Retina (tissue), 1 donor: ENCODE data around the gene ANXA9.

Experiments used
- DNase-seq: peaks from one replicate; pipeline ENCODE4 v3.0.0-alpha.2; 2016

Gene ANXA9

GRCh38 chr1:150976401-150976821 lies 5.7 kb upstream of the ANXA9 start:
- no peak for DNase-seq

- DNase-seq, result peak; percentile 17
Observed at GRCh38 chr1:150976879-150977694, 5.0 kb upstream of the ANXA9 start.

GRCh38 chr1:150979092-150980056 lies 2.7 kb upstream of the ANXA9 start:
- peak; percentile 90 for DNase-seq

DNA sequence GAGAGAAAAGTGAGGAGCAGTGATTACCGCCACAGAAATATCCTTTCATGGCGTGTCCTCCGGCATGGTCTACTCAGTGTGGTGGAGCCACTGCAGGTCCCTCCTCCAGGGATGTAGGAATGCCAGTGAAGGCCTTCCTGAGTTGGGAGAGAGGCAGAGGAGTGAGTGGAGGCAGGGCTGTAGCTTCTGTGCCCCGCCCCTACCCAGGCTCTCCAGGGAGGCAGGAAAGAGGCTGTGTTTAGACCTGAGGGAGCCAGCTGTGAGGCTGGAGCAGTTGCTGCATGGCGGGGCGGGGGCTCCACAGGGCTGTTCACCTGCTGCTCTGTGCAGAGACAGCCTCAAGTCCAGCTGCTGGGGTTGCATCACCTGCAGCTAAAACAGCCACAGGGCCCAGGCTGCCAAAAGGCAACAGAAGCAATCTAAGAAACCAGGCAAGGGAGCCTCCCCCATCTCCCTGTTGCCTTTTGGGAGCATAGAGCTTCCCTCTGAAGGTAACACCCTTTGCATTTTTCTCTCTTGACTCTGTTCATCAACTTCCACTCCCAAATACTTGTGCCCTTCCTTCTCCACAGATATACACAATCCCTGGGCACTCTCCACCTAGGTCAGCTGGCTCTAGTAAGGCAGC lies 801 bp upstream of the ANXA9 start:
- DNase-seq, result no peak

DNA sequence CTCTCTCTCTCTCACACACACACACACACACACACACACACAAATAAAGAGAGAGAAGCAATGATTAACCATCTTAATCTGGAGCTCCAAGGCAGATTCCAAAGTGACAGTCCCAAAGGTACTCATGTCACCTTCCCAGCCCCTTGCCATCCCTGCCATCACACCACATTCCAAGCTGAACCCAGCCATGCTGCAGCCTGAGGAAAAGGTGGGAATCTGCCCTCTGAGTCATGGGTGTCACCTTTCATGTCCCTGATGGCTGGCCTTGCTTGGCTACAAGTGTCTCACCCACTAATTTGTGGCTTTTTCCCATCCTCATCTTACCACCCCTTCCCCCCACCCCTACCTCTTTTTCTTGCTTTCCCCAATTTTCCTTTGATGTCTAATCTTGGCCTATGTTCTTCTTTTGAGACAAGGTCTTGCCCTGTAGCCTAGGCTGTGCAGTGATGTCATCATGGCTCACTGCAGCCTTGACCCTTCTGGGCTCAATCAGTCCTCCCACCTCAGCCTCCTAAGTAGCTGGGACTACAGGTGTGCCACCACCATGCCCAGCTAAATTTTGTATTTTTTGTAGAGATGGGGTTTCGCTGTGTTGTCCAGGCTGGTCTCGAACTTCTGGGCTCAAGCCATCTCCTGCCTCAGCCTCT lies 3.2 kb downstream of the ANXA9 start:
- no peak for DNase-seq

GRCh38 chr1:150987924-150988323 lies 5.8 kb downstream of the ANXA9 start:
- no peak for DNase-seq

DNA sequence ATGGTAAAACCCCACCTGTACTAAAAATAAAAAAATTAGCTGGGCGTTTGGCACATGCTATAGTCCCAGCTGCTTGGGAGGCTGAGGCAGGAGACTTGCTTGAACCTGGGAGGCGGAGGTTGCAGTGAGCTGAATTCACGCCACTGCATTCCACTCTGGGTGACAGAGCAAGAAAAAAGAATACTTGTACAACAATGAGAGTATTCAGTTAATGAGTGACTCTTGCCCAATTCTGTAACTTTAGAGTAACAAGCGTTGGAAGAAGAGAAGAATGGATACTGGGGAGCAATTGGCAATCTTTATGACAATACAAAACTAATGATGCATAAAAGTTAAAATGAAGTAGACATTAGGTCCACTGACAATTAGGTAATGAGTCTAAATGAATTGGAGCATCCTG lies 10.5 kb downstream of the ANXA9 start:
- no peak for DNase-seq

DNA sequence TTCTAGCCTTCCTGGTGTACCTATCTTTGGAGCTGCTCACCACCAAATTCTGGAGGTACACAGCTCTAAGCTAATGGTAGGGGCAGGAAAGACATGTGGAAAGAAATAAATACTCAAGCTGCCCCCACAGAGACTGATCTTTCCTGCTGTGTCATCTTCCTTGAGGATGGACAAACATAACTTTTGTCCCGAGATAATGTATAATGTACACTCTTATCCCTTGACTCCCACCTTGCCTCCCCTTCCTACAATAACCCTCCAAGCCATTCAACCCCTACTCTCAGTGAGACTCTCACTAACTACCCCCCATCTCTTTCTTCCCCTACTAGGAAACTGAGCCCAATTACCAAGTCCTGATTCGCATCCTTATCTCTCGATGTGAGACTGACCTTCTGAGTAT lies 12.2 kb downstream of the ANXA9 start:
- no peak for DNase-seq

DNA sequence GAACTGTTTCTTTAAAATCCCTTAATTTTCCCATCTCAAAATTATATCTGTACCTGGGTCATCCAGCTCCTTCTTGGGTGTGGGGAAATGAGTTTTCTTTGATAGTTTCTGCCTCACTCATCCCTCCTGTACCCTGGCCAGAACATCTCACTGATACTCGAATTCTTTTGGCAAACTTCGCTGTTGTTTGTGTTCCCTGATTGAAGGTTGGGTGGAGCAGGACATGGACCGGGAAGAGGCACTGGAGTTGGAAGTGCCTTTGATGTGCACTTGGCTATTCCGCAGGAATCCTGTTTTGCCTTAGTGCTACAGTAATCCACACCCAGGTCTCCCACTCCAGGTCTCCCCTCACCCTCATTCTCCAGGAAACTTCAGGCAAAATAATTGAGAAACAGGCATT lies 13.4 kb downstream of the ANXA9 start:
- DNase-seq, result no peak

DNA sequence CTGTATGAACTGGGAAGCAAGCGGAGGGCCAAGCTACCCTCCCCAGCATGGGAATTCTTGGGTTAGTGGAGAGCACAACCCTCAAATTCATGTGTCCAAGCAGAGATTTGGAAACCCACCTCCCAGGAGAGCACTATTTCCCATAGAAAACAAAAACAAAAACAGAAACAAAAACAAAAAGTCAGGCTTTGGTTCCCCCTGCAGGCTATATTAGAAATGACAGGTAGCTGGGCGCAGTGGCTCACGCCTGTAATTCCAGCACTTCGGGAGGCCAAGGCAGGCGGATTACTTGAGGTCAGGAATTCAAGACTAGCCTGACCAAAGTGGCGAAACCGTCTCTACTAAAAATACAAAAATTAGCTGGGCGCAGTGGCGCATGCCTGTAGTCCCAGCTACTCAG lies 13.8 kb downstream of the ANXA9 start:
- peak; percentile 63 for DNase-seq

DNA sequence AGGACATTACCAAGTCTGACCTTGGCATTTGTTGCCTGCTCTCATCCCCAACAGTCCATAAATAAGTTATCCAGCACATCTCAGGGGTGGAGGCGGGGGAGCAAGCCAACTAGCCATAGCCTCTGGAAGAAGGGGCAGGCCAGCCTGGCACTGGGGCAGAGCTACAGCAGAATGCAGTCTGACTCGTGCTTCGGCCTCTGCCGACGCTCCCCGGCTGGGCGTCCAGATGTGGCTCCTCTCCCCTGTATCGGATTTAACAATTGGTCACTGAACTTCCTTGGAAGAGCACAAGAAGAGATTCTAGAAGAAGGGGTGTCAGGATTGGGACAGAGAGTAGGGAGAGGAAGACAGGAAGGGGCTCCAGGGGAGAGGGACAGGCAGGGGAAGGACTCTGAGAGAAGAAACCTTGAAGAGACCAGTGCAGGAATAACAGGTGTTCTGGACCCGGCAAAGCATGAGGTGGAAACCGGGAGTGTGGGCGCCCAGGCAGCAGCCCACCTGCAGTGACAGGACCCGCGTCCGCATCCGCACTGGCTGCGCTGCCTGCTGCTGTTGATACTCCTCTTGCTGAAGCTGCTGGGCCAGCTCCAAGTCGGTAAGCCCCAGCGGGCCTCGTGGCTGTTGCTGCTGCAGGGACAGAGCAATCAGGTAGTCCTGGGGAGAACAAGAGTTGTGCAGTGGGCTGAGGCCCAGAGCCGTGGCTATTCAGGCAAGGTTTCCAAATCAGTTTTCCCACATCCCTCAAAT lies 15.2 kb downstream of the ANXA9 start:
- DNase-seq, result no peak

- no peak for DNase-seq
Observed at GRCh38 chr1:150997949-150998348, 15.9 kb downstream of the ANXA9 start.

GRCh38 chr1:150999051-150999674 lies 17.1 kb downstream of the ANXA9 start:
- no peak for DNase-seq

- no peak for DNase-seq
Observed at GRCh38 chr1:150999926-151000325, 17.8 kb downstream of the ANXA9 start.

DNA sequence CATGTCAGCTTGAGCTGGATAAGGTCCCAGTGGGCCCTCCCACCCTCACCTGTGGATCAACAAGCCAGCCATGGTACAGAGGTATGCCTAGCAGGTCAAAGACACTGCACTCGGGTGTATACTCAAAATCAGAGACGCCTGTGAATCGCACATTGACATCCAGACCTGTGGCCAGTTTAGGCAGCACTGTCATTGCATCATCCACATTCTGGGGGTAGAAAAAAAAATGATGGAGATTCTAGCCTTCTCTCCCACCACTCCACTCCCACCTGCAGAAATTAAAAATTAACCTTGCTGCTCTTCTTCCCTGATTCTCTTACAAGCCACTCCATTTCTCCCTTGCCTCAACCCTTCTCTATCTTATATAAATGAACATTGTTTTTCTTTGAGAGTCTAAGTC lies 18.3 kb downstream of the ANXA9 start:
- no peak for DNase-seq

GRCh38 chr1:151001602-151002001 lies 19.5 kb downstream of the ANXA9 start:
- no peak for DNase-seq

- DNase-seq, result no peak
Observed at GRCh38 chr1:151002051-151002450, 20.0 kb downstream of the ANXA9 start.

GRCh38 chr1:151002611-151003010 lies 20.5 kb downstream of the ANXA9 start:
- no peak for DNase-seq

GRCh38 chr1:151003180-151003579 lies 21.1 kb downstream of the ANXA9 start:
- no peak for DNase-seq

DNA sequence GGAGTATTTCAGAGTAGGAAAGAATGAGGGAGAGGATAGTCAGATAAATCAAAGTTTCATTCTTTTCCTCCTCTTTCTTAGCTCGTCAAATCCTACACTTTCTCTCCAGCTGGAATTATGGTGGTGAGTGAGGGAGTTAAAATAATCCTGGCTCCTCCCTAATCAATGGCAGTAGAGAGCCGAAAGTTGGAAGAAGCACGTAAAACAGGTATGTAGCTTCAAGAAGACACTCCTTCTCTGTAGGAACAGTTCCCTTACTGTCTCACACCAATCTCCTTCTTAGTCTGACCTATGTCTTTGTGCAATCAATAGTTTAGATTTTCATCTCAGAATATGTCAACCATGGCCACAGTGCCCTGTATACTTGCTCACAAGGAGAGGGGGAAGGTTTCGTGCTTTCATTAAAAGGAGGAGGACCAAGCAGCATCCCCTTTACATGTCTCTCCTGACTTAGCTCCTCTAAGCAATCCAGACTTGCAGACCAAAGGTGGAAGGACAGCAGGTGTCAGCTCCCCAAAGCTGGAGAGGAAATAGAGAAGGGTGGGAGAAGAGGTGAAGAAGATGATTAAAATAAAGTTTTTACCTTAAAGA lies 23.7 kb downstream of the ANXA9 start:
- no peak for DNase-seq
